HepG2 (cell line): ENCODE measurements around the gene ZNF181.

Experiments used
- JUND ChIP-seq: sonication (generic); formaldehyde crosslinking; IDR thresholded peaks from 2 replicates; pipeline ENCODE4 v1.8.0; 2022; ENCODE audit warnings: mild to moderate bottlenecking, missing genetic modification reagents
- TF ChIP-seq, protein P1 (sequence below): sonication (generic); formaldehyde crosslinking; IDR thresholded peaks from 2 replicates; pipeline ENCODE4 v1.5.0; 2020; ENCODE audit warnings: mild to moderate bottlenecking, missing genetic modification reagents, moderate library complexity

DNA sequence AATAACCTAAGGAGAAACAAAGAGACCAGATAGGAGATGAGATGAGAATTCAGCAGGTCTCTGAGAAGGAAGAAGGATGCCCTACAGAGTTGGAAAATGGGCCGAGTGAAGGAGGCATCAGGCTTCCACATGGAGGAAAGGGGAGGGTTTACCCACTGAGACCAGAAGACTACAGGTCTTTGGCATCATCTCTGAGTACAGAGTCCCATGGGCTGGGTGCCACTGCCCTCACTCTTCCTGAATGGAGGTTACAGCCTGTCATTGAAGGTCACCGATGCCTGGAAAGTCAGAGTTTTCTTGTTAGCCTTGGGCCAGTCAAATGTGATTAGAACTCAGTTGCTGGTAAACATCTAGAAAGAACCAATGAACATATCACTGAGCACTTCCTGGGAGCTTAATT, 46.7 kb upstream of the ZNF181 start:
- TF ChIP-seq, protein P1, sequence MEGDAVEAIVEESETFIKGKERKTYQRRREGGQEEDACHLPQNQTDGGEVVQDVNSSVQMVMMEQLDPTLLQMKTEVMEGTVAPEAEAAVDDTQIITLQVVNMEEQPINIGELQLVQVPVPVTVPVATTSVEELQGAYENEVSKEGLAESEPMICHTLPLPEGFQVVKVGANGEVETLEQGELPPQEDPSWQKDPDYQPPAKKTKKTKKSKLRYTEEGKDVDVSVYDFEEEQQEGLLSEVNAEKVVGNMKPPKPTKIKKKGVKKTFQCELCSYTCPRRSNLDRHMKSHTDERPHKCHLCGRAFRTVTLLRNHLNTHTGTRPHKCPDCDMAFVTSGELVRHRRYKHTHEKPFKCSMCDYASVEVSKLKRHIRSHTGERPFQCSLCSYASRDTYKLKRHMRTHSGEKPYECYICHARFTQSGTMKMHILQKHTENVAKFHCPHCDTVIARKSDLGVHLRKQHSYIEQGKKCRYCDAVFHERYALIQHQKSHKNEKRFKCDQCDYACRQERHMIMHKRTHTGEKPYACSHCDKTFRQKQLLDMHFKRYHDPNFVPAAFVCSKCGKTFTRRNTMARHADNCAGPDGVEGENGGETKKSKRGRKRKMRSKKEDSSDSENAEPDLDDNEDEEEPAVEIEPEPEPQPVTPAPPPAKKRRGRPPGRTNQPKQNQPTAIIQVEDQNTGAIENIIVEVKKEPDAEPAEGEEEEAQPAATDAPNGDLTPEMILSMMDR = no peak
- no peak for TF ChIP-seq JUND (CRISPR knock-in tag)
